AG10803 (cell line): Measurements from ENCODE around the gene KIF5A.
"Not testable (repeated sequence)": the region's sequence is repeated elsewhere in the genome, so short reads cannot be mapped to it uniquely, and the experiment has no call there.

ENCODE experiments used
- DNase-seq: peaks from one replicate; pipeline ENCODE4 v3.0.0; 2010; ENCODE audit warnings: low read depth
- H3K4me3 ChIP-seq: 2 replicates; pipeline ENCODE4 v1.5.1; 2011; ENCODE audit warnings: mild to moderate bottlenecking, low read length, control low read depth
- CTCF ChIP-seq: conservative IDR thresholded peaks from 2 replicates; pipeline ENCODE4 v1.5.1; 2011; ENCODE audit warnings: mild to moderate bottlenecking, low read length, control low read depth, inconsistent platforms

KIF5A gene

GRCh38 chr12:57585156-57585555 is 35.3 kb downstream of the KIF5A start:
- TF ChIP-seq CTCF = no peak
- H3K4me3 ChIP-seq = no peak overlapping the region
- DNase-seq = no peak

- no peak for DNase-seq
- TF ChIP-seq CTCF = no peak
- H3K4me3 ChIP-seq = no peak overlapping the region
Observed at GRCh38 chr12:57586128-57586527, 36.3 kb downstream of the KIF5A start.

GRCh38 chr12:57586832-57587429 is 37.1 kb downstream of the KIF5A start:
- DNase-seq = no peak

GRCh38 chr12:57588951-57589610 is 39.2 kb downstream of the KIF5A start:
- H3K4me3 ChIP-seq, DNase-seq: not testable (repeated sequence)

More at GRCh38 chr12:57586832-57587429, 37.1 kb downstream of the KIF5A start:
- no peak for TF ChIP-seq CTCF
- no peak overlapping the region for H3K4me3 ChIP-seq

GRCh38 chr12:57590479-57590863 is 40.6 kb downstream of the KIF5A start:
- peak overlapping the region; percentile 84 for H3K4me3 ChIP-seq
- DNase-seq = no peak
- TF ChIP-seq CTCF = no peak

GRCh38 chr12:57590864-57591781 is 41.3 kb downstream of the KIF5A start, which contains the start of gene PIP4K2C:
PIP4K2C (plus strand) TSS chr12:57591192; CDS start chr12:57591290, 98 bp downstream.
- H3K4me3 ChIP-seq = peak within 1 kb of the TSS; percentile 84
- peak; percentile 29 for DNase-seq
- TF ChIP-seq CTCF = no peak

- no peak for TF ChIP-seq CTCF
- peak overlapping the region; percentile 84 for H3K4me3 ChIP-seq
- no peak for DNase-seq
Observed at GRCh38 chr12:57591782-57592325, 42.0 kb downstream of the KIF5A start.
